BLaER1 (cell line): ENCODE data around the gene EPYC.

Source experiments
- H3K27ac ChIP-seq: shearing (Covaris generic); formaldehyde crosslinking; 2 replicates; pipeline ENCODE4 v1.8.1; 2022
- H3K27me3 ChIP-seq: shearing (Covaris generic); formaldehyde crosslinking; 2 replicates; pipeline ENCODE4 v1.8.1; 2022
- H3K36me3 ChIP-seq: shearing (Covaris generic); formaldehyde crosslinking; 2 replicates; pipeline ENCODE4 v1.8.1; 2022
- H3K4me1 ChIP-seq: shearing (Covaris generic); formaldehyde crosslinking; 2 replicates; pipeline ENCODE4 v1.8.1; 2022
- H3K4me2 ChIP-seq: shearing (Covaris generic); formaldehyde crosslinking; 2 replicates; pipeline ENCODE4 v1.8.1; 2022
- H3K4me3 ChIP-seq: shearing (Covaris generic); formaldehyde crosslinking; 2 replicates; pipeline ENCODE4 v1.8.1; 2022
- H3K9ac ChIP-seq: shearing (Covaris generic); formaldehyde crosslinking; 2 replicates; pipeline ENCODE4 v1.8.1; 2022
- H3K9me3 ChIP-seq: shearing (Covaris generic); formaldehyde crosslinking; 2 replicates; pipeline ENCODE4 v1.8.1; 2022
- H4K20me1 ChIP-seq: shearing (Covaris generic); formaldehyde crosslinking; 2 replicates; pipeline ENCODE4 v1.8.1; 2022
- Cebpa-rat ChIP-seq: shearing (Covaris generic); IDR thresholded peaks from 2 replicates; pipeline ENCODE4 v1.8.1; 2022

Gene EPYC

DNA sequence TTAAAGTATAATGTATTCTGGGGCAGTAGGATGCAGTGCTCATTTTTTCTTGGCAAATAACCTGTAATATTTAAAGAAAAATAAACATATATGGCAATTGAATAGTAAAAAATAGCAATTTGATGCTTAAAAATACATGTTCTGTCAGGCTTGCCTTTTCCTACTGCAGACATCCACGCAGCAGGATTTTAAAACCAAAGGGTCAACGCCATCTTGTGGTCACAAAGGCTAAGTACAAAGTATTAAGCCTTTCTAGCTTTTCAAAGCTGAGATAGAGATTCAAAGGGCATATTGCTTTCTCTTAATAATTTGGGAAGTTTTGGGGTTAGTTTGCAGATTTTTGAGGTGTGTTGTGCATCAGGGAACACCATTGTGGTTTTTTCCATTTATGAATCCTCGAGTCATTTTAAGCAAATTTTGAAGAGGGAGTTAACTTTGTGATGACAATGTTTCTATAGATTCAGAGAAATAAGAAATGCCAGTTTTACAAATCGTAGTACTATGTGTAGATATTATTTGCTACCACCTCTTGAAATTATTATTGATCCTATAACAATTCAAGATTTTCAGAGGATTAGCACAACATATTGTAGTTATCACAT is 45.1 kb downstream of the EPYC start:
- Histone ChIP-seq H3K36me3 (no peaks in the 10 kb centered on the region), H4K20me1 (no peaks in the 10 kb centered on the region), H3K4me1 (no peaks in the 10 kb centered on the region), H3K9me3 (peaks cover 6% of the 10 kb centered on the region), H3K9ac (no peak overlapping the region), H3K27ac (no peak overlapping the region), H3K27me3 (no peaks in the 10 kb centered on the region), H3K4me2 (no peak overlapping the region), H3K4me3 (no peak overlapping the region)
- no peak for TF ChIP-seq Cebpa-rat

DNA sequence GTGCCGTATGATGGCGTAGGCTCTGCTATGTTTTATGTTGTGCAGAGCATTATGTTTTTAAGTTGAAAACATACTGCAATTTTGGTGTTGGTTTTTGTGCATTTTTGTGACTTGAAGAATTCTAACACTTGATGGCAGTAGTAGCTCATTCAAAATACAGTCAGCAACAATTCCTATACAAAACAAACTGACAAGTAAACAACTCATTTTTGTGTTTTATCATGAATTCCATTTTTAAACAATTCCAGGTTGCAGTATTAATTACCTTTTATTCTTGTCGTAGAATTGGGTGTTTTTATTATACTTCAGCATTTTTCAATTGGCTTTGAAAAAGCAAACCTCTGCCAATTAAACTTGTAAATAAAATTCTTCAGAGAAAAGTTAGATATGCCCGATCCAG is 45.7 kb downstream of the EPYC start:
- no peak overlapping the region for H3K9ac ChIP-seq
- TF ChIP-seq Cebpa-rat: no peak
- no peaks in the 10 kb centered on the region for H3K4me1 ChIP-seq
- H3K4me3 ChIP-seq: no peak overlapping the region
- no peak overlapping the region for H3K4me2 ChIP-seq
- no peaks in the 10 kb centered on the region for H4K20me1 ChIP-seq
- no peaks in the 10 kb centered on the region for H3K36me3 ChIP-seq
- H3K9me3 ChIP-seq: peaks cover 12% of the 10 kb centered on the region
- H3K27ac ChIP-seq: no peak overlapping the region
- no peaks in the 10 kb centered on the region for H3K27me3 ChIP-seq

DNA sequence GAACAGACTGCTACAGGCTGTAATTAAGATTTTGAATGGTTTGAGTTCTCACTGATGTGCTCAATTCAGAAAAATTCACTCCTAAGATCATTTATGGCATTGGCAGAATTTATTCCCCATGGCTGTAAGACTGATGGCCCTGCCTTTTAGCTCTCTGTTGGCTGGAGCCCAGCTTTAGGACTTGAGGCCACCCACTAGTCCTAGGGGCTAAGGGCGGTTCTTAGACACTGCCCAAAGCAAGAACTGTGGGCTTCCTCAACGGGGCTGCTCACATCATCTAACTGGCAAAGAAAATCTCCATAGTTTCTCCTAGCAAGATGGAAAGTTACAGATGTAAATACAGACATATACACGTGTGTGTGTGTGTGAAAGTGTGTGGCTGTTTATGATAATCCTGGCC is 46.4 kb downstream of the EPYC start:
- H3K36me3 ChIP-seq: no peaks in the 10 kb centered on the region
- no peak for TF ChIP-seq Cebpa-rat
- no peak overlapping the region for H3K4me3 ChIP-seq
- no peaks in the 10 kb centered on the region for H3K27me3 ChIP-seq
- H3K4me2 ChIP-seq: no peak overlapping the region
- no peak overlapping the region for H3K27ac ChIP-seq
- no peaks in the 10 kb centered on the region for H4K20me1 ChIP-seq
- peaks cover 15% of the 10 kb centered on the region for H3K9me3 ChIP-seq
- H3K9ac ChIP-seq: no peak overlapping the region
- H3K4me1 ChIP-seq: no peaks in the 10 kb centered on the region

DNA sequence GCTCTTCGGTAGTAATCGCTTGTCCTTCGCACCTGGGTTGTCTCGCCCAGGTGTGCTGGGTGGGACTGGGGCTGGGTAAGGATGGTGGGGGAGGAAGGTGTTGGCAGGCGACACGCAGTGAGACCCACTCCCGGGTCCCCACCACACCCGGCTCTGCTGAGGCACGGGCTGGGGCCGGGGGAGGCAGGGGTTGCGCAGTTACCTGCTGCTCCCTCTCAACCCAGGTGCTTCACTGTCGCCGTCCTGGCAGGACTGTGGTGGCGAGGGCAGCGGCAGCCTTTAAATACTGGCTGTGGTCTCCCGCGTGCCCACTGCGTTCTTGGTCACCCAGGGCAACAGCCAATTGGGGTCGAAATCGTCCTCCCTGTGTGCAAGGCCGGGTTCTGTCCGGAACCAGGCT is 49.9 kb downstream of the EPYC start, which contains the start of gene CCER1:
Gene CCER1, minus strand, starts transcription at position 256 of the 400 bp plus-strand sequence. CDS start 434 bp downstream, outside the sequence.
- no peaks in the 10 kb centered on the region for H4K20me1 ChIP-seq
- TF ChIP-seq Cebpa-rat: no peak
- H3K4me3 ChIP-seq: no peak within 1 kb of the TSS
- no peaks in the 10 kb centered on the region for H3K4me1 ChIP-seq
- H3K9me3 ChIP-seq: peaks cover 15% of the 10 kb centered on the region
- H3K9ac ChIP-seq: no peak within 1 kb of the TSS
- H3K27me3 ChIP-seq: no peaks in the 10 kb centered on the region
- no peak within 1 kb of the TSS for H3K27ac ChIP-seq
- no peaks in the 10 kb centered on the region for H3K36me3 ChIP-seq
- H3K4me2 ChIP-seq: no peak within 1 kb of the TSS

DNA sequence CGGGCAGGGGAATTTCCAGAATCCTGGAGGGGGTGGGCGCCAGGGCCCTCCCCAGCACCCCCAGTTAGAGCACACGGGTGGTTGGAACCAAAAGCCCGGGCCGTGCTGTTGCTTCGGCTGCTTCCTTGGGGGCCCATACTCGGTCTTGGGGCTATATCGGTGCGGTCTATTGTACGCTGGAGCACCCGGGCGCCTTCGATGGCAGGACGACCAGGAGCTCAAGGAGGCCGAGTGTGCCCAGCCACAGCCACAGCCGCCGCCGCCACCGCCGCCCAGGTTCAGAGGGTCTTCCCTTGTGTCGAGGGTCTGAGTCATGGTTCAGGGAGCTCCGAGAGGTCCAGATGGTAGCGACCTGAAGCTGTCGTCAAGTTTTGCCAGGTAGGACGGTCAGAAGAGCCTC is 50.3 kb downstream of the EPYC start:
- no peak overlapping the region for H3K9ac ChIP-seq
- H4K20me1 ChIP-seq: no peaks in the 10 kb centered on the region
- no peaks in the 10 kb centered on the region for H3K4me1 ChIP-seq
- H3K27ac ChIP-seq: no peak overlapping the region
- no peaks in the 10 kb centered on the region for H3K36me3 ChIP-seq
- H3K27me3 ChIP-seq: no peaks in the 10 kb centered on the region
- H3K4me2 ChIP-seq: no peak overlapping the region
- H3K4me3 ChIP-seq: no peak overlapping the region
- no peak for TF ChIP-seq Cebpa-rat
- H3K9me3 ChIP-seq: peaks cover 15% of the 10 kb centered on the region

DNA sequence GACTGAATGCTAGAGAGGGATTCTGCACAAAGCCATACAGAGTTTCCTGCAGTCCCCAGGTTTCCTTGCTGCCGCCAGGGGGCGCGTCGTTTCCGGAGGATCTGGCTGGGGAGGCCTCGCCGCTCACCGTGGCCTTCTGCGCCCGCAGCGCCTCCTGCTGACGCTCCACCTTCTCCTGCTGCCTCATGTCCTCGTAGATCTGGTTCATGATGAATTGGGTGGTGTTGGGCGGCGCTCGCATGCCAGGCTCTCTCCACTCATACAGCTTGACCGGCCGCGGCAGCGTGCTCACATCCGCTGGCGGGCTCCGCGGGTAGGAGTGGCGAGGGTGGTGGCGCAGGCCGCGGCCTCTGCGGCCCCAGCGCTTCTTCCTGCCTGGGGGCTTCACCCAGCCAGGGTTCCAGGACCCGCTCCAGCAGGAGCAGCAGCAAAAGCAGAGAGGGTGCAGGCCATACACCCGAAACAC is 50.8 kb downstream of the EPYC start:
- Histone ChIP-seq H3K27me3 (no peaks in the 10 kb centered on the region), H3K4me3 (no peak overlapping the region), H3K36me3 (no peaks in the 10 kb centered on the region), H3K4me2 (no peak overlapping the region), H3K9ac (no peak overlapping the region), H3K27ac (no peak overlapping the region), H4K20me1 (no peaks in the 10 kb centered on the region), H3K9me3 (peaks cover 15% of the 10 kb centered on the region), H3K4me1 (no peaks in the 10 kb centered on the region)
- no peak for TF ChIP-seq Cebpa-rat

DNA sequence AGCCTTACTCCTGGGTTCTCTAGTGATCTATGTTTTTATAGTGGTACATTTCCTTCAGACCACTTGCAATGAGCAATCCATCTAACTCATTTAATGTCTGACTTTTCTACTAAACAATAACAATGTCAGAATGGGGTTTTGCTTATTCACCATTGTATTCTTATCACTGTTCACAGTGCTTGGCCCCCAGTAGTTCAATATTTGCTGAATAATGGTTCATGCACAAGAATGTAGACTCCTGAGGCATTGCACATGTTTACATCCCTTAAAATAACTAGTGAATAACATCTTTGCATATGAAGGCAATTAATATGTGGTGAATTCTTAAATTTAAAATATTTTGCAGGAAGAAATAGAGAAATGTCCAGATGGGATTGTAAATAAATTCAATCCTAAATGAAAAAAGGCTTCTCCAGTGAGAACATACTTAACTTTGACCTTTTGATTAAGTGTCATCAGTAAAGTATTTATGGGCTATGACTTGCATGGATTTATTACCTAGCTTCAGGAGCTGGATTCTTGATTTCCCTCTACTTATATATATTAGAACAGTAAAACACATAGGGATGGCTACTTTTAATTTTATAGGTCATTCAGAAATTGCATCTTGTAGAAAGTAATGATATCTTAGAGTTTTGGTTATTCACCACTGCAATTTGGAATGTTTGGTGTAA is 53.2 kb downstream of the EPYC start:
- no peak overlapping the region for H3K27ac ChIP-seq
- H4K20me1 ChIP-seq: no peaks in the 10 kb centered on the region
- H3K4me2 ChIP-seq: no peak overlapping the region
- H3K36me3 ChIP-seq: no peaks in the 10 kb centered on the region
- no peak overlapping the region for H3K9ac ChIP-seq
- H3K27me3 ChIP-seq: no peaks in the 10 kb centered on the region
- H3K4me1 ChIP-seq: no peaks in the 10 kb centered on the region
- peaks cover 15% of the 10 kb centered on the region for H3K9me3 ChIP-seq
- no peak overlapping the region for H3K4me3 ChIP-seq
- TF ChIP-seq Cebpa-rat: no peak

DNA sequence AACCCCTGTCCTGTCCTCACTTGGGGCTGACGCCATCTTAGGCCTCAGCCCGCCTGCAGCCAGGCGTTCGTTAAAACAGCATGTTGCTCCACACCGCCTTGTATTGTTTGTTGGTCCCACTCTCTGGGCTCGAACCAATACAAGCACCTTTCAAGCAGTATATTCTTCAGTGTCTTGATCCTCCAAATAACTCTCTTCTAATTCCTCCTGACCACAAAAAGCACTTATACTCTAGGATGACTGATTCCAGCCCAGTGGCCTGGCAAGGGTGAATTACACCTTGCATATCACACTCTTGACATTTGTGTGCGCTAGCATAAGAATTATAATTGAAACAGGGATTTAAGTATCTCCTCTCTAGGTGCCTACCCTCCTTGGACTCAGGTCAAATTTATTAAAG is 56.9 kb downstream of the EPYC start:
- Histone ChIP-seq H3K9ac (no peak overlapping the region), H3K4me2 (no peak overlapping the region)

DNA sequence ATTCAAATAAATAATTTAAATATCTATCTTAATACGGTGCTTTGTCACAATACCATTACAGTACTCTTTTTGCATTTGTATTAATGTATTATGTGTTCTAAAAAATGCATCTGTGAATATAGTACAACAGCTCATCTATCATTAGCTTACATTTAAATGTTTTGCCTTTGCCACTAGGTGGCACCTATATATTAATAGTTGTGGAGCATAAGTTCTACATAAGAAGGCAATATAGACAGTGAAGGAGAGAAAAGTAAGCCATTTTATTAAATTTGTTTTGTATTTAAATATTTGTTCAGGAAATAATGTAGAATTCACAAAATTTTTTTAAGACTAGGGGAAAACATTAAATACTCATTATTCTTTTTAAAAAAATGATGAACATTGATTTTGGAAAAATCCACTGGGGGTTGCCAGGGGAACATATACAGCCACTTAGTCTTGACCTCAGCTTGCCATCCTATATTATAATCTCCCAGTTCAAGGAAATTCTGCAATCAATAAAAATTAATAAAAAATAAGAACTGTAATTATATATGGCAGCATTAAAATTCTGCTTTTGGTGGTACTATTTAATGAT is 59.6 kb downstream of the EPYC start:
- no peak overlapping the region for H3K4me3 ChIP-seq
- no peaks in the 10 kb centered on the region for H3K36me3 ChIP-seq
- H3K9ac ChIP-seq: no peak overlapping the region
- H3K9me3 ChIP-seq: no peaks in the 10 kb centered on the region
- no peak overlapping the region for H3K27ac ChIP-seq
- no peak overlapping the region for H3K4me2 ChIP-seq
- H3K27me3 ChIP-seq: no peaks in the 10 kb centered on the region
- no peak for TF ChIP-seq Cebpa-rat
- no peaks in the 10 kb centered on the region for H3K4me1 ChIP-seq
- H4K20me1 ChIP-seq: no peaks in the 10 kb centered on the region

More for the DNA sequence above, 56.9 kb downstream of the EPYC start:
- H3K4me3 ChIP-seq: no peak overlapping the region
- no peak overlapping the region for H3K27ac ChIP-seq
- no peaks in the 10 kb centered on the region for H3K27me3 ChIP-seq
- H3K4me1 ChIP-seq: no peaks in the 10 kb centered on the region
- no peaks in the 10 kb centered on the region for H3K36me3 ChIP-seq
- TF ChIP-seq Cebpa-rat: no peak
- H4K20me1 ChIP-seq: no peaks in the 10 kb centered on the region
- no peaks in the 10 kb centered on the region for H3K9me3 ChIP-seq

DNA sequence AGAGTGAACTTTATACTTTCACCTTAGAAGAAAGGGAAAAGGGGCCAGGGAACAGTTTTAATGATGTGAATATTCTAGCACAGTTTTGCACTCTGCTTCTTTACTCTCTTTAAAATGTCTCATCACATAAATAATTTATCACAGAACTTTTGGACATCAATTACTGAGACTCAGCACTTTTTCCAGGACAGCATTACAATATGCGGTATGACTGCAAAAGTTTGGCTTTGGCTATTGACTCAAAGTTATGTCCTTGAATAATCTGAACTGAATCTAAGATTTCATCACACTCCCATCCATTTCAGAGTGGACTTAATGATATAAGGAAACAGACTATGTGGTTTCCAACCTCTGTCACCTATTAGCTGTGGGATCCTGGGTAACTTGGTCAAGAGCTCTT is 61.5 kb downstream of the EPYC start:
- H3K27me3 ChIP-seq: no peaks in the 10 kb centered on the region
- no peaks in the 10 kb centered on the region for H4K20me1 ChIP-seq
- no peak overlapping the region for H3K27ac ChIP-seq
- TF ChIP-seq Cebpa-rat: no peak
- H3K4me1 ChIP-seq: no peaks in the 10 kb centered on the region
- H3K9me3 ChIP-seq: no peaks in the 10 kb centered on the region
- H3K4me3 ChIP-seq: no peak overlapping the region
- no peak overlapping the region for H3K9ac ChIP-seq
- no peaks in the 10 kb centered on the region for H3K36me3 ChIP-seq
- no peak overlapping the region for H3K4me2 ChIP-seq
